ENCODE data around the gene ID3. TPM values are rescaled to one million over a fixed set of nuclear protein-coding genes. Genes with fewer than 3 reads are reported as not detected.

Gene ID3
- total and polyA plus RNA-seq, 2 donors (not counting 3 experiments of a cell fraction or from before 2014, with no cell fraction given) = 277 to 971 TPM

GRCh38 chr1:23564529-23565122 is 5.3 kb upstream of the ID3 start:
- H3K9me3 ChIP-seq (replicated peaks; ENCODE audit: control insufficient read depth, insufficient read depth, low read length) = no peaks in the 10 kb centered on the region
- H3K27ac ChIP-seq (ENCODE audit: insufficient read depth, low read depth, low read length) = no peak overlapping the region
- TF ChIP-seq, protein P1, sequence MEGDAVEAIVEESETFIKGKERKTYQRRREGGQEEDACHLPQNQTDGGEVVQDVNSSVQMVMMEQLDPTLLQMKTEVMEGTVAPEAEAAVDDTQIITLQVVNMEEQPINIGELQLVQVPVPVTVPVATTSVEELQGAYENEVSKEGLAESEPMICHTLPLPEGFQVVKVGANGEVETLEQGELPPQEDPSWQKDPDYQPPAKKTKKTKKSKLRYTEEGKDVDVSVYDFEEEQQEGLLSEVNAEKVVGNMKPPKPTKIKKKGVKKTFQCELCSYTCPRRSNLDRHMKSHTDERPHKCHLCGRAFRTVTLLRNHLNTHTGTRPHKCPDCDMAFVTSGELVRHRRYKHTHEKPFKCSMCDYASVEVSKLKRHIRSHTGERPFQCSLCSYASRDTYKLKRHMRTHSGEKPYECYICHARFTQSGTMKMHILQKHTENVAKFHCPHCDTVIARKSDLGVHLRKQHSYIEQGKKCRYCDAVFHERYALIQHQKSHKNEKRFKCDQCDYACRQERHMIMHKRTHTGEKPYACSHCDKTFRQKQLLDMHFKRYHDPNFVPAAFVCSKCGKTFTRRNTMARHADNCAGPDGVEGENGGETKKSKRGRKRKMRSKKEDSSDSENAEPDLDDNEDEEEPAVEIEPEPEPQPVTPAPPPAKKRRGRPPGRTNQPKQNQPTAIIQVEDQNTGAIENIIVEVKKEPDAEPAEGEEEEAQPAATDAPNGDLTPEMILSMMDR (IDR thresholded peaks at IDR 0.05; ENCODE audit: extremely low read depth in 1 of 2, insufficient read depth in 1 of 2, low read depth in 1 of 2, low read length in 2 of 2) = no peak
- no peak for TF ChIP-seq POLR2A (IDR thresholded peaks at IDR 0.05; ENCODE audit: low read depth, low read length)
- TF ChIP-seq MYC (IDR thresholded peaks at IDR 0.05; ENCODE audit: low read depth, low read length) = no peak
- no peak for TF ChIP-seq POLR2AphosphoS5 (IDR thresholded peaks at IDR 0.05; ENCODE audit: insufficient read depth, low read depth, low read length)
- TF ChIP-seq, protein P2, sequence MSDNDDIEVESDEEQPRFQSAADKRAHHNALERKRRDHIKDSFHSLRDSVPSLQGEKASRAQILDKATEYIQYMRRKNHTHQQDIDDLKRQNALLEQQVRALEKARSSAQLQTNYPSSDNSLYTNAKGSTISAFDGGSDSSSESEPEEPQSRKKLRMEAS (IDR thresholded peaks at IDR 0.05; ENCODE audit: insufficient read depth, insufficient read length) = no peak
- no peak for TF ChIP-seq GATA2 (IDR thresholded peaks at IDR 0.05; ENCODE audit: insufficient read depth, insufficient read length, low read depth, low read length)
- no peak for TF ChIP-seq FOS (IDR thresholded peaks at IDR 0.05; ENCODE audit: borderline replicate concordance, insufficient read depth, low read length)
- H3K4me1 ChIP-seq (ENCODE audit: control insufficient read depth, extremely low read depth, insufficient read depth, low read length) = peaks cover 36% of the 10 kb centered on the region
- POLR2A ChIA-PET = interaction anchor here (0.8 kb wide), 1 partner anchor 9 kb away, joined by 4 read pairs; no protein-coding TSS in a partner anchor
- no peak for FAIRE-seq
- no peaks in the 10 kb centered on the region for H3K36me3 ChIP-seq (ENCODE audit: control insufficient read depth in 2 of 2, extremely low read depth in 1 of 2, insufficient read depth in 2 of 2, low read length in 2 of 2)
- CTCF ChIA-PET = interaction anchor here (1.0 to 1.6 kb wide), 3 partner anchors 8 to 73 kb away, joined by 3 to 11 read pairs (median 5); no protein-coding TSS in a partner anchor
- dilution Hi-C loops (cut with MboI; ENCODE audit: extremely low pct_ligation_motif_present, low sequenced_read_pairs) = no loop called here
- no peaks in the 10 kb centered on the region for H3K27me3 ChIP-seq (ENCODE audit: control insufficient read depth in 2 of 2, insufficient read depth in 2 of 2, low read length in 2 of 2)
- no peak for DNase-seq (ENCODE audit: low read depth, low spot score)
- H3K9me1 ChIP-seq (replicated peaks; ENCODE audit: control insufficient read depth, extremely low read depth, insufficient read depth, low read length) = no peaks in the 10 kb centered on the region
- H2AFZ ChIP-seq (ENCODE audit: low read depth, low read length) = no peak overlapping the region
- no peak overlapping the region for H3K4me2 ChIP-seq (ENCODE audit: insufficient read depth, low read length)
- peaks cover 6% of the 10 kb centered on the region for H3K79me2 ChIP-seq (ENCODE audit: control insufficient read depth, insufficient read depth, low read length)
- no peaks in the 10 kb centered on the region for H4K20me1 ChIP-seq (replicated peaks; ENCODE audit: control insufficient read depth, extremely low read depth, insufficient read depth, low read length)
- no peak overlapping the region for H3K9ac ChIP-seq (replicated peaks; ENCODE audit: extremely low read depth, insufficient read depth, low read length)
- intact Hi-C loops (cut with micrococcal nuclease) = no loop called here
- BruUV-seq (replicated peaks) = no TSS peak
- no peak overlapping the region for H3K4me3 ChIP-seq (replicated peaks in 1 of 3; ENCODE audit: insufficient read depth in 1 of 3, low read depth in 1 of 3, low read length in 3 of 3)
